ENCODE data around the gene NOP14.

GRCh38 chr4:2981256-2981819 lies 18.1 kb upstream of the NOP14 start:
- TF ChIP-seq EZH2 (IDR thresholded peaks at IDR 0.05; ENCODE audit: insufficient read depth, poor library complexity, severe bottlenecking) (no peak), EZH2phosphoT487 (IDR thresholded peaks at IDR 0.05; ENCODE audit: insufficient read depth, low read depth) (no peak)
